Right lobe of liver (tissue), 6 donors: ENCODE data around the gene ENGASE. TPM values are rescaled to one million over a fixed set of nuclear protein-coding genes. Genes with fewer than 3 reads are reported as not detected.

ENCODE experiments used
- ATAC-seq, 4 donors: fragments of 200-7000 bp; cut with Tn5 transposase; one replicate each; pipeline ENCODE4 v1.9.1; 2020; ENCODE audit warnings: mild to moderate bottlenecking in 4 of 4, moderate library complexity in 4 of 4
- DNase-seq, 3 donors: peaks; one replicate each; pipeline ENCODE4 v3.0.0-alpha.2; 2020
- H3K27ac ChIP-seq, 3 donors: fragments of 200-600 bp; one replicate each; pipeline ENCODE4 v1.8.0; 2022
- H3K27me3 ChIP-seq, 2 donors: fragments of 200-600 bp; one replicate each; pipeline ENCODE4 v1.8.0; 2022
- H3K36me3 ChIP-seq, 4 donors: fragments of 200-600 bp; sonication (generic) in 1 of 4; one replicate each; pipeline versions ENCODE4 v1.5.1 to v1.8.0; 2017 to 2022; ENCODE audit warnings: control low read depth in 1 of 4
- H3K4me1 ChIP-seq, 4 donors: fragments of 200-600 bp; sonication (generic) in 1 of 4; one replicate each; pipeline versions ENCODE4 v1.5.1 to v1.8.0; 2017 to 2022; ENCODE audit warnings: control low read depth in 1 of 4
- H3K4me3 ChIP-seq, 3 donors: fragments of 200-600 bp; one replicate each; pipeline ENCODE4 v1.8.0; 2022
- H3K9me3 ChIP-seq, 4 donors: fragments of 200-600 bp; sonication (generic) in 1 of 4; one replicate each; pipeline versions ENCODE4 v1.5.1 to v1.8.0; 2017 to 2022; ENCODE audit warnings: control low read depth in 1 of 4
- POLR2A ChIP-seq: fragments of 450-650 bp; IDR thresholded peaks from one replicate; pipeline ENCODE4 v1.6.1; 2017; ENCODE audit warnings: antibody characterized with exemption, mild to moderate bottlenecking
- WGBS: methylation state at CpG from one replicate; pipeline ENCODE4 v1.1.6; 2018; ENCODE audit warnings: low coverage, low lambda C conversion rate; ENCODE audit not compliant: insufficient coverage; ENCODE audit errors: missing lambda C conversion rate; 5-methylcytosine and 5-hydroxymethylcytosine counted together
- intact Hi-C, 2 donors: fragments of 100-400 bp; cut with DNase I; formaldehyde crosslinking; loops; one replicate each; pipeline versions ENCODE4 v1.11.2 to v1.14.1; 2022
- total RNA-seq, 6 experiments: library from RNA; depleted of rRNA in 2 of 6; stranded (reverse); fragments of >200 nt in 2 of 6; fragmentation: NEBNext Ultra II Directional in 3 of 6; extraction: Animal tissue kit (Norgen Biotek cat#: 25700) in 3 of 6; gene quantifications; one replicate each; pipeline versions ENCODE4 v1.1.0 to v1.2.4, GENCODE V29; 2016 to 2023
- TF ChIP-seq, protein P1 (sequence below), 4 donors: fragments of 200-600 bp in 3 of 4; fragments of 450-650 bp in 1 of 4; IDR thresholded peaks; one replicate each; pipeline versions ENCODE4 v1.5.1 to v1.8.0; 2016 to 2022; ENCODE audit warnings: antibody characterized with exemption in 4 of 4, mild to moderate bottlenecking in 2 of 4
- donor health status: DM: no; HTN: yes; CAD: no.
- donor health status: DM: no; HTN: no; CAD: no.
- donor health status: DM: no; HTN: no; CAD: no.
- donor health status: DM: no; HTN: yes; CAD: no.
- donor health status: DM: no; HTN: yes; CAD: no.

The ENGASE gene
- total RNA-seq, 6 experiments from 2014 or later: 7.4 to 63.7 (median 39.1) TPM

DNA sequence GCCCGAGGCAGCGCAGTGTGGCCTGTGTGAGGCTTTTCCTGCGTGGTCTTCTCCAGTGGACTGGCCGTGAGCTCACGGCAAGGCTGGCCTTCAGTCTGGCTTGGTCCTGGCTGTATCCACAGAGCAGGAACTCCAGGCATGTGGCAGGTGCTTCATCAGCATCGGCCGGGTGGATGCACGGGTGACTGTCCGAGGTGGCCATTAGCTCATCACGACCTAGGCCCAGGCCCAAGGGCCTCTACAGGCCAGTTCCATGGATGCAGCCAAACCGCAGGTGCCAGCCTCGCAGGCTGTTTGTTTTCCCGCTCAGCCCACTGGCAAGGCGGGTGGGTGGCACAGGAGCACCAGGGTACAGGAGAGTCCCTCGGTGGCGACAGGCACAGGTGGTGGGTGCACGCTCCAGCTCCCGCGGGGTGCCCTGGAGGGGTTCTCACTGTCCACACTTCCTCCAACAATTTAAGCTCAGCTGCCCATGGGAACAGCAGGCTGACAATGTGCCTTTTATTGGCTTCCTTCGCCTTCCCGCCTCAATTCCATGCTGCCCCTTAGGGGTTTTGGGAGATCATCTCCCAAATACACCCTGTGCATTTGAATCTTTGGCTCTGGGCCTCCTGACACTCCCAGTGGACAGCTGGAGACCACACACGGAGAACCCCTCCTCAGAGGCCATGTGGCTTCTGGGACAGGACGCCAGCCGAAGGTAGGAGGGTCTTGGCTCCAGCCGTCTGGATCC lies 33.0 kb downstream of the ENGASE start:
- Histone ChIP-seq H3K27me3 (no peaks in the 10 kb centered on the region), H3K27ac (no peak overlapping the region), H3K4me3 (no peak overlapping the region), H3K9me3 (no peaks in the 10 kb centered on the region), H3K36me3 (no peaks in the 10 kb centered on the region), H3K4me1 (no peaks in the 10 kb centered on the region)
- no peak for DNase-seq
- TF ChIP-seq POLR2A: no peak
- TF ChIP-seq, protein P1, sequence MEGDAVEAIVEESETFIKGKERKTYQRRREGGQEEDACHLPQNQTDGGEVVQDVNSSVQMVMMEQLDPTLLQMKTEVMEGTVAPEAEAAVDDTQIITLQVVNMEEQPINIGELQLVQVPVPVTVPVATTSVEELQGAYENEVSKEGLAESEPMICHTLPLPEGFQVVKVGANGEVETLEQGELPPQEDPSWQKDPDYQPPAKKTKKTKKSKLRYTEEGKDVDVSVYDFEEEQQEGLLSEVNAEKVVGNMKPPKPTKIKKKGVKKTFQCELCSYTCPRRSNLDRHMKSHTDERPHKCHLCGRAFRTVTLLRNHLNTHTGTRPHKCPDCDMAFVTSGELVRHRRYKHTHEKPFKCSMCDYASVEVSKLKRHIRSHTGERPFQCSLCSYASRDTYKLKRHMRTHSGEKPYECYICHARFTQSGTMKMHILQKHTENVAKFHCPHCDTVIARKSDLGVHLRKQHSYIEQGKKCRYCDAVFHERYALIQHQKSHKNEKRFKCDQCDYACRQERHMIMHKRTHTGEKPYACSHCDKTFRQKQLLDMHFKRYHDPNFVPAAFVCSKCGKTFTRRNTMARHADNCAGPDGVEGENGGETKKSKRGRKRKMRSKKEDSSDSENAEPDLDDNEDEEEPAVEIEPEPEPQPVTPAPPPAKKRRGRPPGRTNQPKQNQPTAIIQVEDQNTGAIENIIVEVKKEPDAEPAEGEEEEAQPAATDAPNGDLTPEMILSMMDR (IDR thresholded peaks at IDR 0.05): no peak
- intact Hi-C loops: no loop called here
- ATAC-seq: no peak
- WGBS: 87% methylated on average over 7 of the region's 25 CpGs

DNA sequence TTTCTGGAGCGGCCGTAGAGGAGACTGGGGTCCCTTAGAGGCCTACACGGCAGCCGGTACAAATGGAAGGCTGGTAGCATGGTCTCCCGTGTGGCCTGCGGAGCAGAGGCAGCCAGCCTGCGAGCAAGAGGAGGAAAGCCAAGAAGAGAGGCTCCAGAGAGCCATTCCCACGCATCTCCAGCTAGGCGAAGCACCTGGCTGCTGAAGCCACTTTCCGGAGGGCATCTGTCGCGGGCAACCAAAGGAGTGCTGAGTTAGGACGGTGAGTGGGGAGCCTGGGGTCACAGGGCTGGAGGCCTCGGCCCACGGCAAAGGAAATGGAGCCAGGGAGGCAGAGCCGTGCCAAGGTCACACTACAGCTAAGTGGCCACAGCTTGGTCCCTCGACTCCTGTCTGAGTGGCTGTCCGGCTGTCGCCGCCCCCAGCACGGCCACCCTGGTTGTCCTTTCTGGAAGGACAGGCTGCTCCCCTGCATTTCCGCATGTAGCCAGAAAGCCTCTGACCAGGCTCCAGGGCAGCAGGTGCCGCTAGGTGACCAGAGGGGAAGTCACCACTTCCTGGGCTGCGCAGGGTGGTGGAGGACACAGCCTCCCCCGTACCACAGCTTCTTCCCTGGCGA lies 33.7 kb downstream of the ENGASE start:
- intact Hi-C loops: no loop called here
- Histone ChIP-seq H3K27ac (no peak overlapping the region), H3K36me3 (no peaks in the 10 kb centered on the region), H3K4me1 (no peaks in the 10 kb centered on the region), H3K27me3 (no peaks in the 10 kb centered on the region), H3K4me3 (no peak overlapping the region), H3K9me3 (no peaks in the 10 kb centered on the region)
- TF ChIP-seq, protein P1 (IDR thresholded peaks at IDR 0.05): no peak
- no peak for TF ChIP-seq POLR2A
- WGBS: no CpG with 5 or more reads among the region's 26 CpGs
- ATAC-seq (no peak), DNase-seq (no peak)

DNA sequence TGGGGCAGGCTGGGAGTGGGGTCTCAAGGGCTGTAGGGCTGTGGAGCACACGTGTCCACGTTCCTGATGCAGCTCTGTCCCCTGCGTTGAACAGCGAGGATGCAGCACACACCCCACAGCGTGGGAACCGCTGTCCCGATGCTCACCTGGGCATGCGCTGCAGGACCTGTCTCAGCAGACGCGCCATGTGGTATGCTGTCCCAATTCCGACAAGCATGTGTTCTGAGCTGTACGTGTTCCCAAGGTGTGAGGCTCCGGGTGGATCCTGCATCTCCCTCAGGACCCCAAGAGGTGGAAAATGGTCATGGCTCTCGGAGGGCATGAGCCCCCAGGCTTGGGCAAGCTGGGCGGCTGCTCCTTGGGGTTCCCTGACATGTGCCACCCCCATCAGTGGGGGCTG lies 34.2 kb downstream of the ENGASE start:
- 64% methylated on average over 10 of the region's 15 CpGs for WGBS
- H3K36me3 ChIP-seq: no peaks in the 10 kb centered on the region

DNA sequence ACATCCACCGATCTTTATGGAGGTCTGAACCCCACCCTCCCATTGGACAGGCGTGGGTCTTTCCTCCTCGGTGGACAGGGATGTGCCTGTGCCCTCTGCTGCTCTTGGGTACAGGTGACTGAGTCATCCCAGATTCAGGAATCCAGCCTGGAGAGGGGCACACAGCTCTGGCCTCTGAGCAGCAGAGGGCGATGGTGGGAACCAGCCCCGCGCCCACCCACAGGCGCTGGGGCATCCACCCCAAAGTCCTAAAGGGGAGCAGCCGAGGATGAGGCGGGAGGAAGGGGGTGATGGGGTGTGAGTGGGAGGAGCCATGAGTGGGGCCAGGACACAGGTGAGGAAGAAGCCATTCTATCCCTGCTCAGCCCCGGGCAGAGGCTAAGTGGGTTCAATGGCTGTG lies 35.0 kb downstream of the ENGASE start:
- no peak overlapping the region for H3K27ac ChIP-seq
- ATAC-seq (no peak), DNase-seq (no peak)

More for the DNA sequence above, 34.2 kb downstream of the ENGASE start:
- intact Hi-C loops: no loop called here
- no peak for DNase-seq
- Histone ChIP-seq H3K4me1 (no peaks in the 10 kb centered on the region), H3K27me3 (no peaks in the 10 kb centered on the region), H3K27ac (no peak overlapping the region), H3K4me3 (no peak overlapping the region), H3K9me3 (no peaks in the 10 kb centered on the region)
- ATAC-seq: no peak
- TF ChIP-seq POLR2A: no peak
- TF ChIP-seq, protein P1 (IDR thresholded peaks at IDR 0.05): no peak

More for the DNA sequence above, 35.0 kb downstream of the ENGASE start:
- Histone ChIP-seq H3K36me3 (no peaks in the 10 kb centered on the region), H3K4me1 (no peaks in the 10 kb centered on the region), H3K27me3 (no peaks in the 10 kb centered on the region), H3K9me3 (no peaks in the 10 kb centered on the region), H3K4me3 (no peak overlapping the region)
- 19% methylated on average over 5 of the region's 10 CpGs for WGBS
- intact Hi-C loops: no loop called here
- TF ChIP-seq, protein P1 (IDR thresholded peaks at IDR 0.05): no peak
- no peak for TF ChIP-seq POLR2A
